Measurements from ENCODE around the gene ERAP2.

Gene ERAP2

DNA sequence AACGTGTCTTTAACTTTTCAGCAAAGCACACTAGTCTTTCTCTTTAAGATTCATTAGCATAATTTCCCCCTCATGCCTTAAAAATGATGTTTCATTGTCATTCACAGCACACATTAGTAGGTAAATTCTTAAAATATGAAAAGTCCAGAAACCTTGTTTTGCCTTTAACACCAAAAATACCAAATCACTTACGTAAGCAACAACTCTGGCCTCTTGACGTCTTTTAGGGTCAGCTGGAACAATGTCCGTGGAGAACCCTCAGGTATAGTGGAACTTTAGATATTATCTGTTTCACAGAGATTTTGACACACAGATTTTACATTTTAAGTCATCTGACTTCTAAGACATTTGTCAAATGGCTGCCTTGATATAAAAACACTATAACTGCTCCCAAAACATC is 90.5 kb downstream of the ERAP2 start:
- DNase-seq (ENCODE audit: low read depth in 2 of 2): no peak

DNA sequence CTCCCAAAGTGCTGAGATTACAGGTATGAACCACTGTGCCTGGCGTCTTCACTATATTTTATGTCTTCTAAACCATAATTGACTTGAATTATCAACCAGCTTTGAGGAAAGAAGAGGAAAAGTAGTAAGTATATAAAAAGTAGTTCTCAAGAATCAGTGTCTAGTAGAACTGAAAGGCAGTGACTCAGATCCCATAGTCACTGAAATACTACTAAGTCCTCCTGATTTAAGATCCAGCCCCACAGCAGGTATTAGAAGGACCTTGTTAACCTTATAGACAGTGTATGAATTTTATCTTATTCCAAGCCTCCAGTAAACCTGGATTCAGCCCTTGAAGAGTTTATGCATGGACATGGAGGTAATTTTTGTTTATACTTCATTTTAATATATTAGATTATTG is 91.1 kb downstream of the ERAP2 start:
- DNase-seq (ENCODE audit: low read depth in 2 of 2): no peak

DNA sequence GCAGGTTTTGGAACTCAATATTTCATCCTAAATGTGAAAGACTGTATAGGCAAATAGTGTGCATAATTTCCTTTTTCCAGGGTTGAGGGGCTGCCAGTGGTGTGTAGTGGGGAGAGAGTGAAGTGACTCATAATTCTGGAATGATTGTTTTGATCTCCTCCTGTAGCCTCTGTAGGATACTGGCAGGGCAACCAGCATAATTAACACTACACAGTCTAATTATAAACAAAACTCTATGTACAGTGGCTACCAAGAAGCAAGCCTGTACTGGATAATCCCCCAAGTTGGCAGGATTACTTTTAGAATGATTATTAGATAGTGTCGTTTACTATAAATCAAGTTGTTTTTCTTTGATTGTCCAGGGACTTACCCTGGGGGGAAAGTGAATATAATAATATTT is 91.8 kb downstream of the ERAP2 start:
- DNase-seq (ENCODE audit: low read depth in 2 of 2): no peak

DNA sequence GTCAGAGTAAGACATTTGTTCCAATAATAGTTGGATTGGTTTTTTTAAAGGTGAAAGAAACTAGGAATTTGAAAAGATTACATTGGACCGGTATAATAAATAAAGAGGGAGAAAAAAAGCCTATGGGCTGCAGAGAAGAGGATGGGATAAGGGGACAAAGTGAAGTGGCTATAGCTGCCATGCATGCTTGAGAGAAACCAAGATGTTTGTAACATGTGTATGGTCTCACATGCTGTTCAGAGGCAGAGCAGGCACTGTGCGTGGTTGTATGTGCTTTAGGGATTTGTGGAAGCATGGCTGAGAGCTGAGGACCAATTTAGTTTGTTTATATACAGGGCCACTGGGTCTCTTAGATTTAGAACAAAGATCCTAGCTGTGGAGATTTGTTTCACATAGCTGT is 92.3 kb downstream of the ERAP2 start:
- DNase-seq (ENCODE audit: low read depth in 2 of 2): no peak

All from stimulated activated CD8-positive, alpha-beta memory T cell treated with anti-CD3 and anti-CD28 coated beads, Interleukin-2, amount 100 ng/mL, for 48 hours (primary cell).